ENCODE data around the gene NUCB2. TPM values are rescaled to one million over a fixed set of nuclear protein-coding genes. Genes with fewer than 3 reads are reported as not detected.

NUCB2 gene
- total RNA-seq, 4 donors from 2014 or later: 41.1 to 79.5 (median 47.5) TPM

- no peak overlapping the region for H3K4me3 ChIP-seq
- WGBS, 2 donors (ENCODE audit: low coverage in 1 of 2): 87 to 98% methylated on average over 5 to 8 of the region's 8 CpGs
- no peak for TF ChIP-seq POLR2AphosphoS5 (IDR thresholded peaks at IDR 0.05)
- no peak for TF ChIP-seq CTCF (IDR thresholded peaks at IDR 0.05)
- no peak for TF ChIP-seq EP300 (IDR thresholded peaks at IDR 0.05)
- no peak for TF ChIP-seq POLR2A (IDR thresholded peaks at IDR 0.05)
- H3K27ac ChIP-seq: no peak overlapping the region
- no peak for ATAC-seq
- H3K4me1 ChIP-seq: no peaks in the 10 kb centered on the region
- no peaks in the 10 kb centered on the region for H3K27me3 ChIP-seq
- H3K36me3 ChIP-seq: peaks cover 0 to 92% of the 10 kb centered on the region in 2 donors
- H3K9me3 ChIP-seq: no peaks in the 10 kb centered on the region
Observed at GRCh38 chr11:17313349-17314231, 37.1 kb downstream of the NUCB2 start.

DNA sequence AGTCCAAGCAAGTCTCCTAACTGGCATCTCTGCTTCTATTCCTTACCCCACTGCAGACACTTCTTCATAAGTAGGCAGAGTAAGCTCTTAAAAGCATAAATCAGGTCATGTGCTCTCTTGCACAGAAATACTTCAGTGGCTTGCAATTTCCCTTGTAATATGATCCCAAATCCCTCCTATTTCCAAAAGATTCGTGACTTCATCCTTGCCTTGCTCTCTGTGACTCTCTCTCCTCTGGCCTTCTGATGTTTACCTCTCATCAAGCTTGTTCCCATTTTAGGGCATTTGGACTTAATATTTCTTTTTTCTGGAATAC lies 37.7 kb downstream of the NUCB2 start:
- Histone ChIP-seq H3K27ac (no peak overlapping the region), H3K4me3 (no peak overlapping the region), H3K36me3 (peaks cover 0 to 95% of the 10 kb centered on the region in 2 donors), H3K27me3 (no peaks in the 10 kb centered on the region), H3K4me1 (no peaks in the 10 kb centered on the region), H3K9me3 (no peaks in the 10 kb centered on the region)
- no peak for TF ChIP-seq POLR2AphosphoS5 (IDR thresholded peaks at IDR 0.05)
- TF ChIP-seq CTCF (IDR thresholded peaks at IDR 0.05): no peak
- TF ChIP-seq POLR2A (IDR thresholded peaks at IDR 0.05): no peak
- no peak for TF ChIP-seq EP300 (IDR thresholded peaks at IDR 0.05)
- WGBS, 2 donors (ENCODE audit: low coverage in 1 of 2): 0 to 12% methylated on average over 1 of the region's 1 CpG
- no peak for ATAC-seq

- TF ChIP-seq EP300 (IDR thresholded peaks at IDR 0.05) (no peak), CTCF (IDR thresholded peaks at IDR 0.05) (no peak), POLR2A (IDR thresholded peaks at IDR 0.05) (no peak), POLR2AphosphoS5 (IDR thresholded peaks at IDR 0.05) (no peak)
- H3K27me3 ChIP-seq: no peaks in the 10 kb centered on the region
- WGBS, 2 donors (ENCODE audit: low coverage in 1 of 2): 100% methylated on average over 1 of the region's 1 CpG
- no peaks in the 10 kb centered on the region for H3K4me1 ChIP-seq
- H3K36me3 ChIP-seq: peaks cover 0 to 93% of the 10 kb centered on the region in 2 donors
- no peaks in the 10 kb centered on the region for H3K9me3 ChIP-seq
- H3K27ac ChIP-seq: no peak overlapping the region
- no peak overlapping the region for H3K4me3 ChIP-seq
- ATAC-seq: no peak
Observed at GRCh38 chr11:17314904-17315426, 38.4 kb downstream of the NUCB2 start.

- 80 to 85% methylated on average over 1 to 3 of the region's 5 CpGs for WGBS, 2 donors (ENCODE audit: low coverage in 1 of 2)
- peaks cover 0 to 50% of the 10 kb centered on the region in 2 donors for H3K36me3 ChIP-seq
- TF ChIP-seq POLR2AphosphoS5 (IDR thresholded peaks at IDR 0.05) (no peak), CTCF (IDR thresholded peaks at IDR 0.05) (no peak), EP300 (IDR thresholded peaks at IDR 0.05) (no peak), POLR2A (IDR thresholded peaks at IDR 0.05) (no peak)
- no peaks in the 10 kb centered on the region for H3K27me3 ChIP-seq
- H3K4me1 ChIP-seq: peaks cover 0 to under 1% (median 0%) of the 10 kb centered on the region in 3 donors
- H3K27ac ChIP-seq: no peak overlapping the region
- no peaks in the 10 kb centered on the region for H3K9me3 ChIP-seq
- H3K4me3 ChIP-seq: no peak overlapping the region
- ATAC-seq: no peak
Observed at GRCh38 chr11:17328871-17329494, 52.4 kb downstream of the NUCB2 start.
